ENCODE results near the gene RBM11.

- TF ChIP-seq, protein P1, sequence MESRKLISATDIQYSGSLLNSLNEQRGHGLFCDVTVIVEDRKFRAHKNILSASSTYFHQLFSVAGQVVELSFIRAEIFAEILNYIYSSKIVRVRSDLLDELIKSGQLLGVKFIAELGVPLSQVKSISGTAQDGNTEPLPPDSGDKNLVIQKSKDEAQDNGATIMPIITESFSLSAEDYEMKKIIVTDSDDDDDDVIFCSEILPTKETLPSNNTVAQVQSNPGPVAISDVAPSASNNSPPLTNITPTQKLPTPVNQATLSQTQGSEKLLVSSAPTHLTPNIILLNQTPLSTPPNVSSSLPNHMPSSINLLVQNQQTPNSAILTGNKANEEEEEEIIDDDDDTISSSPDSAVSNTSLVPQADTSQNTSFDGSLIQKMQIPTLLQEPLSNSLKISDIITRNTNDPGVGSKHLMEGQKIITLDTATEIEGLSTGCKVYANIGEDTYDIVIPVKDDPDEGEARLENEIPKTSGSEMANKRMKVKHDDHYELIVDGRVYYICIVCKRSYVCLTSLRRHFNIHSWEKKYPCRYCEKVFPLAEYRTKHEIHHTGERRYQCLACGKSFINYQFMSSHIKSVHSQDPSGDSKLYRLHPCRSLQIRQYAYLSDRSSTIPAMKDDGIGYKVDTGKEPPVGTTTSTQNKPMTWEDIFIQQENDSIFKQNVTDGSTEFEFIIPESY (IDR thresholded peaks at IDR 0.05; ENCODE audit: borderline replicate concordance, low read depth) = no peak
- no peak for TF ChIP-seq EP300 (IDR thresholded peaks at IDR 0.05; ENCODE audit: borderline replicate concordance in 1 of 2, low read depth in 1 of 2, low read length in 1 of 2)
- TF ChIP-seq, protein P2, sequence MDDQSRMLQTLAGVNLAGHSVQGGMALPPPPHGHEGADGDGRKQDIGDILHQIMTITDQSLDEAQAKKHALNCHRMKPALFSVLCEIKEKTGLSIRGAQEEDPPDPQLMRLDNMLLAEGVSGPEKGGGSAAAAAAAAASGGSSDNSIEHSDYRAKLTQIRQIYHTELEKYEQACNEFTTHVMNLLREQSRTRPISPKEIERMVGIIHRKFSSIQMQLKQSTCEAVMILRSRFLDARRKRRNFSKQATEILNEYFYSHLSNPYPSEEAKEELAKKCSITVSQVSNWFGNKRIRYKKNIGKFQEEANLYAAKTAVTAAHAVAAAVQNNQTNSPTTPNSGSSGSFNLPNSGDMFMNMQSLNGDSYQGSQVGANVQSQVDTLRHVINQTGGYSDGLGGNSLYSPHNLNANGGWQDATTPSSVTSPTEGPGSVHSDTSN (IDR thresholded peaks at IDR 0.05) = no peak
- TF ChIP-seq RCOR1 (IDR thresholded peaks at IDR 0.05; ENCODE audit: low read length) = no peak
- TF ChIP-seq GABPA (IDR thresholded peaks at IDR 0.05; ENCODE audit: low read depth) = no peak
- no peak for TF ChIP-seq CTCF (IDR thresholded peaks at IDR 0.05)
- TF ChIP-seq NRF1 (IDR thresholded peaks at IDR 0.05; ENCODE audit: low read depth, low read length) = no peak
- no peak for TF ChIP-seq MEF2A (IDR thresholded peaks at IDR 0.05; ENCODE audit: borderline replicate concordance, low read depth)
- TF ChIP-seq TEAD4 (IDR thresholded peaks at IDR 0.05; ENCODE audit: borderline replicate concordance, insufficient read depth) = no peak
- no peak for TF ChIP-seq NFIC (IDR thresholded peaks at IDR 0.05; ENCODE audit: borderline replicate concordance)
- TF ChIP-seq IRF3 (IDR thresholded peaks at IDR 0.05; ENCODE audit: low read depth, low read length) = no peak
- no peak for TF ChIP-seq SMC3 (IDR thresholded peaks at IDR 0.05; ENCODE audit: low read depth, low read length)
- no peak for TF ChIP-seq CHD2 (IDR thresholded peaks at IDR 0.05; ENCODE audit: low read length, partially characterized antibody)
- no peak for TF ChIP-seq EZH2phosphoT487 (IDR thresholded peaks at IDR 0.05; ENCODE audit: borderline replicate concordance, low read depth)
Observed at GRCh38 chr21:14210738-14211137, 5.2 kb upstream of the RBM11 start, which contains the start of gene LIPI.
